SK-N-SH (cell line): ENCODE results near the gene HECW1. TPM values are rescaled to one million over a fixed set of nuclear protein-coding genes. Genes with fewer than 3 reads are reported as not detected.

Experiments used
- CTCF ChIA-PET: fragments of 300-600, 350-600 bp; formaldehyde crosslinking; extraction: SDS; loops from one replicate; lab custom pipeline; 2021; lab: Yijun Ruan, JAX
- POLR2A ChIA-PET: fragments of 350-600 bp; sonication (Branson Sonifier 250); formaldehyde crosslinking; extraction: SDS; loops from one replicate; lab custom pipeline; 2020; ENCODE audit warnings: antibody characterized with exemption, inconsistent platforms; lab: Yijun Ruan, JAX
- DNase-seq: peaks from one replicate; pipeline ENCODE4 v3.0.0; 2012
- H2AFZ ChIP-seq: fragments of 200-600 bp; sonication (generic); 2 replicates; pipeline ENCODE4 v1.8.1; 2016; ENCODE audit warnings: antibody characterized with exemption, mild to moderate bottlenecking, low read depth
- H3F3A ChIP-seq: fragments of 200-600 bp; sonication (generic); replicated peaks from 2 replicates; pipeline ENCODE3; 2016; ENCODE audit warnings: antibody characterized with exemption, mild to moderate bottlenecking; ENCODE audit not compliant: insufficient read depth
- H3K27ac ChIP-seq, 2 experiments: fragments of 200-500 bp in 1 of 2; fragments of 200-600 bp in 1 of 2; sonication (Bioruptor generic) in 1 of 2; sonication (generic), shearing (Covaris generic) in 1 of 2; 2 replicates each; pipeline versions ENCODE4 v1.5.1 to v1.6.1; 2014 to 2016; ENCODE audit warnings: low read depth in 2 of 2, inconsistent platforms in 1 of 2, low read length in 1 of 2, mild to moderate bottlenecking in 1 of 2, mixed read lengths in 1 of 2
- H3K27me3 ChIP-seq: fragments of 200-600 bp; sonication (generic), shearing (Covaris generic); 2 replicates; pipeline ENCODE4 v1.6.1; 2016; ENCODE audit warnings: mixed run types; ENCODE audit not compliant: insufficient read depth
- H3K36me3 ChIP-seq, 2 experiments: fragments of 200-500 bp in 1 of 2; fragments of 200-600 bp in 1 of 2; sonication (Bioruptor generic) in 1 of 2; sonication (generic) in 1 of 2; replicated peaks in 1 of 2; 2 replicates each; pipeline versions ENCODE3 to v1.5.1; 2014 to 2016; ENCODE audit warnings: low read length in 1 of 2, mild to moderate bottlenecking in 1 of 2; ENCODE audit not compliant: insufficient read depth in 2 of 2, control insufficient read depth in 1 of 2
- H3K4me1 ChIP-seq, 2 experiments: fragments of 200-500 bp in 1 of 2; fragments of 200-600 bp in 1 of 2; sonication (Bioruptor generic) in 1 of 2; sonication (generic), shearing (Covaris generic) in 1 of 2; 2 replicates each; pipeline versions ENCODE4 v1.5.1 to v1.6.1; 2014 to 2016; ENCODE audit warnings: low read depth in 1 of 2, low read length in 1 of 2, mixed run types in 1 of 2; ENCODE audit not compliant: insufficient read depth in 2 of 2, control insufficient read depth in 1 of 2
- H3K4me2 ChIP-seq: fragments of 200-600 bp; sonication (generic), shearing (Covaris generic); 2 replicates; pipeline ENCODE4 v1.6.1; 2017; ENCODE audit warnings: mixed run types
- H3K4me3 ChIP-seq, 2 experiments: fragments of 200-500 bp in 1 of 2; fragments of 200-600 bp in 1 of 2; sonication (Bioruptor generic) in 1 of 2; sonication (generic), shearing (Covaris generic) in 1 of 2; 2 replicates each; pipeline versions ENCODE4 v1.5.1 to v1.8.1; 2014 to 2016; ENCODE audit warnings: low read depth in 2 of 2, inconsistent platforms in 1 of 2, low read length in 1 of 2, mild to moderate bottlenecking in 1 of 2, mixed read lengths in 1 of 2, moderate library complexity in 1 of 2
- H3K79me2 ChIP-seq: fragments of 200-600 bp; sonication (generic); 2 replicates; pipeline ENCODE4 v1.8.1; 2017; ENCODE audit warnings: mild to moderate bottlenecking; ENCODE audit not compliant: insufficient read depth
- H3K9ac ChIP-seq: fragments of 200-600 bp; sonication (generic); 2 replicates; pipeline ENCODE4 v1.6.1; 2017; ENCODE audit warnings: mixed run types
- H3K9me2 ChIP-seq: fragments of 200-600 bp; sonication (generic); 2 replicates; pipeline ENCODE4 v1.6.1; 2017; ENCODE audit warnings: mixed run types
- H3K9me3 ChIP-seq: fragments of 200-600 bp; sonication (generic); 2 replicates; pipeline ENCODE4 v1.6.1; 2017; ENCODE audit warnings: mixed run types, mild to moderate bottlenecking, moderate library complexity
- H4K20me1 ChIP-seq: fragments of 200-600 bp; sonication (generic); 2 replicates; pipeline ENCODE4 v1.6.1; 2017; ENCODE audit warnings: mild to moderate bottlenecking, mixed run types; ENCODE audit not compliant: insufficient read depth
- CTCF ChIP-seq: fragments of 200-600 bp; sonication (generic); IDR thresholded peaks from 2 replicates; pipeline ENCODE4 v1.6.1; 2017; ENCODE audit warnings: antibody characterized with exemption, mild to moderate bottlenecking, moderate library complexity
- ELF1 ChIP-seq: IDR thresholded peaks from 2 replicates; pipeline ENCODE4 v1.4.0; 2012
- FOXJ3 ChIP-seq: sonication (generic); formaldehyde crosslinking; IDR thresholded peaks from 2 replicates; pipeline ENCODE4 v1.5.1; 2020; ENCODE audit warnings: mild to moderate bottlenecking, missing genetic modification reagents
- FOXM1 ChIP-seq: IDR thresholded peaks from 2 replicates; pipeline ENCODE4 v1.4.0; 2012; ENCODE audit warnings: low read depth, mild to moderate bottlenecking
- GABPA ChIP-seq: IDR thresholded peaks from 2 replicates; pipeline ENCODE4 v1.4.0; 2012; ENCODE audit warnings: low read depth, mild to moderate bottlenecking
- MEF2A ChIP-seq: IDR thresholded peaks from 2 replicates; pipeline ENCODE4 v1.4.0; 2012; ENCODE audit warnings: low read depth, borderline replicate concordance
- NRF1 ChIP-seq: IDR thresholded peaks from 2 replicates; pipeline ENCODE4 v1.6.1; 2012; ENCODE audit warnings: low read depth, mild to moderate bottlenecking, low read length
- POLR2AphosphoS5 ChIP-seq: IDR thresholded peaks from 2 replicates; pipeline ENCODE4 v1.6.1; 2012; ENCODE audit warnings: low read depth, low read length
- RCOR1 ChIP-seq: fragments of 150-350 bp; IDR thresholded peaks from 2 replicates; pipeline ENCODE4 v1.6.1; 2017; ENCODE audit warnings: antibody characterized with exemption, low read length
- SMC3 ChIP-seq: IDR thresholded peaks from 2 replicates; pipeline ENCODE4 v1.6.1; 2012; ENCODE audit warnings: low read depth, low read length, improper control_type of control experiment
- TAF1 ChIP-seq: IDR thresholded peaks from 2 replicates; pipeline ENCODE4 v1.6.1; 2012; ENCODE audit warnings: low read depth, mild to moderate bottlenecking, low read length, moderate library complexity, borderline replicate concordance
- TCF12 ChIP-seq: IDR thresholded peaks from 2 replicates; pipeline ENCODE4 v1.4.0; 2012
- TEAD4 ChIP-seq: IDR thresholded peaks from 2 replicates; pipeline ENCODE4 v1.4.0; 2012; ENCODE audit warnings: mild to moderate bottlenecking, borderline replicate concordance; ENCODE audit not compliant: insufficient read depth
- USF1 ChIP-seq: IDR thresholded peaks from 2 replicates; pipeline ENCODE4 v1.4.0; 2012; ENCODE audit warnings: low read depth, borderline replicate concordance
- USF2 ChIP-seq: fragments of 150-350 bp; IDR thresholded peaks from 2 replicates; pipeline ENCODE4 v1.6.1; 2017; ENCODE audit warnings: antibody characterized with exemption, low read length, low read depth, borderline replicate concordance
- WGBS: methylation state at CpG from one replicate; pipeline ENCODE4 v1.1.6; 2017; ENCODE audit warnings: low lambda C conversion rate; 5-methylcytosine and 5-hydroxymethylcytosine counted together
- polyA plus RNA-seq, 3 experiments: library from polyadenylated mRNA; depleted of rRNA; stranded (reverse); fragments of >200 nt; gene quantifications; 2 replicates each; pipeline ENCODE4 v1.2.3, GENCODE V29; 2012

Gene HECW1
- polyA plus RNA-seq, 1 of the 3 experiments (the other 2 are of a cell fraction) = not detected

GRCh38 chr7:43459019-43459337 is 346.5 kb downstream of the HECW1 start:
- no peaks in the 10 kb centered on the region for H3K36me3 ChIP-seq
- H3K9me3 ChIP-seq = no peaks in the 10 kb centered on the region
- peaks cover 25% of the 10 kb centered on the region; the same call in 1 of the 2 replicates for H3K27me3 ChIP-seq
- H3K4me1 ChIP-seq = peaks cover 0 to 2% of the 10 kb centered on the region in 2 experiments; a peak in 1 of 4 replicates
- H4K20me1 ChIP-seq = no peaks in the 10 kb centered on the region
- H3K27ac ChIP-seq = no peak overlapping the region
- 78% methylated on average over 4 of the region's 4 CpGs for WGBS
- no peaks in the 10 kb centered on the region for H3K79me2 ChIP-seq
- no peak for TF ChIP-seq TAF1
- TF ChIP-seq POLR2AphosphoS5 = no peak
- no peak for TF ChIP-seq USF2
- TF ChIP-seq NRF1 = no peak
- TF ChIP-seq GABPA = no peak
- no peak for TF ChIP-seq MEF2A
- TF ChIP-seq FOXM1 = no peak
- no peak for TF ChIP-seq CTCF
- no peak for TF ChIP-seq USF1
- no peak for TF ChIP-seq ELF1
- TF ChIP-seq TEAD4 = no peak
- DNase-seq = no peak
- no peaks in the 10 kb centered on the region for H3K9me2 ChIP-seq
- no peaks in the 10 kb centered on the region for H3F3A ChIP-seq
- H3K4me3 ChIP-seq = no peak overlapping the region
- ChIA-PET POLR2A (no interaction called here), CTCF (interaction anchor here (0.8 to 7.7 kb wide), 3 partner anchors 17 to 162 kb away, joined by 3 to 79 read pairs (median 5); no protein-coding TSS in a partner anchor)
- H3K4me2 ChIP-seq = no peak overlapping the region
- no peak overlapping the region for H2AFZ ChIP-seq
- no peak overlapping the region for H3K9ac ChIP-seq

- TF ChIP-seq USF2 (no peak), FOXJ3 (CRISPR knock-in tag) (no peak), RCOR1 (no peak), TCF12 (no peak), SMC3 (no peak)
- Histone ChIP-seq H3K79me2 (no peaks in the 10 kb centered on the region), H4K20me1 (no peaks in the 10 kb centered on the region), H3K27me3 (peaks cover 25% of the 10 kb centered on the region; the same call in 1 of the 2 replicates), H3K36me3 (no peaks in the 10 kb centered on the region), H3K4me1 (no peaks in the 10 kb centered on the region; a peak in 1 of 4 replicates), H3K9me3 (no peaks in the 10 kb centered on the region), H3F3A (no peaks in the 10 kb centered on the region), H2AFZ (no peak overlapping the region), H3K27ac (no peak overlapping the region), H3K4me3 (no peak overlapping the region), H3K9me2 (no peaks in the 10 kb centered on the region), H3K9ac (no peak overlapping the region), H3K4me2 (no peak overlapping the region)
- CTCF ChIA-PET = interaction anchor here (1.4 kb wide), 3 partner anchors 20 to 239 kb away, joined by 3 to 6 read pairs (median 5); no protein-coding TSS in a partner anchor
- no peak for DNase-seq
- POLR2A ChIA-PET = no interaction called here
- 46% methylated on average over 8 of the region's 8 CpGs for WGBS
Observed at GRCh38 chr7:43460733-43461348, 348.4 kb downstream of the HECW1 start.
